ENCODE measurements around the gene ACER2.

GRCh38 chr9:19410195-19410503, 1.3 kb downstream of the ACER2 start:
- TF ChIP-seq ZNF354C (tag by site-specific recombination; IDR thresholded peaks at IDR 0.05; ENCODE audit: borderline replicate concordance, low read depth) (no peak), YY2 (tag by site-specific recombination; IDR thresholded peaks at IDR 0.05) (no peak), ZNF549 (tag by site-specific recombination; IDR thresholded peaks at IDR 0.05) (no peak), CTCF (tag by site-specific recombination; IDR thresholded peaks at IDR 0.05) (no peak), ZNF23 (tag by site-specific recombination; IDR thresholded peaks at IDR 0.05; ENCODE audit: borderline replicate concordance) (no peak), ZNF768 (tag by site-specific recombination; IDR thresholded peaks at IDR 0.05) (no peak), ZNF239 (tag by site-specific recombination; IDR thresholded peaks at IDR 0.05) (no peak), ZNF398 (tag by site-specific recombination; IDR thresholded peaks at IDR 0.05) (no peak), PBX3 (CRISPR knock-in tag; IDR thresholded peaks at IDR 0.05) (no peak), ZNF274 (IDR thresholded peaks at IDR 0.05; ENCODE audit: low read length) (no peak), ZNF274 (tag by site-specific recombination; IDR thresholded peaks at IDR 0.05; ENCODE audit: borderline replicate concordance) (no peak)

All from HEK293 (cell line).